Measurements from ENCODE around the gene ZMYM5. TPM values are rescaled to one million over a fixed set of nuclear protein-coding genes. Genes with fewer than 3 reads are reported as not detected.
"Not testable (repeated sequence)": the region's sequence is repeated elsewhere in the genome, so short reads cannot be mapped to it uniquely, and the experiment has no call there.

Gene ZMYM5
- total RNA-seq, 1 experiment from 2014 or later = 10.3 TPM

DNA sequence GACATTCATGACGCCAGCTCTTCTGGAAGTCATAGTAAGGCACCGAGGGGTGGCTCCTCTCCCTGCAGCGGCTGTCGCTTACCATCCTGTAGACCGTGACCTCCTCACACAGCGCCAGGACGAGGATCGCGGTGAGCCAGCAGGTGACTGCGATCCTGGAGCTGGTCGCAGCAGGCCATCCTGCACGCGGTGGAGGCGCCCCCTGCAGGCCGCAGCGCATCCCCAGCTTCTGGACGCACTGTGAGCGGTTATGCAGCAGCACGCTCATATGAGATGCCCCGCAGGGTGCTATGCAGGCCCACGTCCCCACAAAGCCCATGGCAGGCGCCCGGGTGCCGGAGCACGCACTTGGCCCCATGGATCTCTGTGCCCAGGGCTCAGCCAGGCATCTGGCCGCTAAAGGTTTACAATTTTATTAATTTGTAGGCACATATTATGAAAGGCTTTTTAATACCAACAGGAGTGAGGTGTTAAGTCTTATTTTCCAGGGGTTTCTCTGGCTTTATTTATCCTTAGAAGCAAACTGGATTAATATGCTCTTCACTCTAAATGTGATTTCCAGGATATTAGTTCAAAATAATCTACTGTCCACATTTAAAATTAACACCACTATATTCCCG lies 45.1 kb downstream of the ZMYM5 start:
- no peaks in the 10 kb centered on the region for H3K9me3 ChIP-seq (ENCODE audit: insufficient read depth, low read depth)
- no peak overlapping the region for H3K4me3 ChIP-seq
- no peaks in the 10 kb centered on the region for H3K36me3 ChIP-seq (ENCODE audit: low read depth)
- no peaks in the 10 kb centered on the region for H3K9me2 ChIP-seq (ENCODE audit: insufficient read depth)
- no peak overlapping the region for H2AFZ ChIP-seq
- TF ChIP-seq, protein P1, sequence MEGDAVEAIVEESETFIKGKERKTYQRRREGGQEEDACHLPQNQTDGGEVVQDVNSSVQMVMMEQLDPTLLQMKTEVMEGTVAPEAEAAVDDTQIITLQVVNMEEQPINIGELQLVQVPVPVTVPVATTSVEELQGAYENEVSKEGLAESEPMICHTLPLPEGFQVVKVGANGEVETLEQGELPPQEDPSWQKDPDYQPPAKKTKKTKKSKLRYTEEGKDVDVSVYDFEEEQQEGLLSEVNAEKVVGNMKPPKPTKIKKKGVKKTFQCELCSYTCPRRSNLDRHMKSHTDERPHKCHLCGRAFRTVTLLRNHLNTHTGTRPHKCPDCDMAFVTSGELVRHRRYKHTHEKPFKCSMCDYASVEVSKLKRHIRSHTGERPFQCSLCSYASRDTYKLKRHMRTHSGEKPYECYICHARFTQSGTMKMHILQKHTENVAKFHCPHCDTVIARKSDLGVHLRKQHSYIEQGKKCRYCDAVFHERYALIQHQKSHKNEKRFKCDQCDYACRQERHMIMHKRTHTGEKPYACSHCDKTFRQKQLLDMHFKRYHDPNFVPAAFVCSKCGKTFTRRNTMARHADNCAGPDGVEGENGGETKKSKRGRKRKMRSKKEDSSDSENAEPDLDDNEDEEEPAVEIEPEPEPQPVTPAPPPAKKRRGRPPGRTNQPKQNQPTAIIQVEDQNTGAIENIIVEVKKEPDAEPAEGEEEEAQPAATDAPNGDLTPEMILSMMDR (conservative IDR thresholded peaks at IDR 0.05) = peak; percentile 52; the same call in 1 of the 2 replicates
- no peak for TF ChIP-seq EZH2 (IDR thresholded peaks at IDR 0.05; ENCODE audit: low read depth)
- H3F3A ChIP-seq (ENCODE audit: insufficient read depth, low read depth) = peaks cover 13% of the 10 kb centered on the region
- H3K27me3 ChIP-seq (ENCODE audit: insufficient read depth, low read depth) = no peaks in the 10 kb centered on the region
- POLR2A ChIA-PET (ENCODE audit: unreplicated experiment) = no interaction called here
- DNase-seq = no peak
- H3K4me1 ChIP-seq (replicated peaks; ENCODE audit: insufficient read depth) = no peaks in the 10 kb centered on the region
- H3K79me2 ChIP-seq (ENCODE audit: low read depth) = no peaks in the 10 kb centered on the region
- CTCF ChIA-PET = no interaction called here
- no peak overlapping the region for H3K27ac ChIP-seq
- intact Hi-C loops (cut with micrococcal nuclease; ENCODE audit: unreplicated experiment) = no loop called here
- BruUV-seq (replicated peaks) = no TSS peak
- H3K4me2 ChIP-seq = no peak overlapping the region
- H4K20me1 ChIP-seq (ENCODE audit: insufficient read depth) = no peaks in the 10 kb centered on the region

DNA sequence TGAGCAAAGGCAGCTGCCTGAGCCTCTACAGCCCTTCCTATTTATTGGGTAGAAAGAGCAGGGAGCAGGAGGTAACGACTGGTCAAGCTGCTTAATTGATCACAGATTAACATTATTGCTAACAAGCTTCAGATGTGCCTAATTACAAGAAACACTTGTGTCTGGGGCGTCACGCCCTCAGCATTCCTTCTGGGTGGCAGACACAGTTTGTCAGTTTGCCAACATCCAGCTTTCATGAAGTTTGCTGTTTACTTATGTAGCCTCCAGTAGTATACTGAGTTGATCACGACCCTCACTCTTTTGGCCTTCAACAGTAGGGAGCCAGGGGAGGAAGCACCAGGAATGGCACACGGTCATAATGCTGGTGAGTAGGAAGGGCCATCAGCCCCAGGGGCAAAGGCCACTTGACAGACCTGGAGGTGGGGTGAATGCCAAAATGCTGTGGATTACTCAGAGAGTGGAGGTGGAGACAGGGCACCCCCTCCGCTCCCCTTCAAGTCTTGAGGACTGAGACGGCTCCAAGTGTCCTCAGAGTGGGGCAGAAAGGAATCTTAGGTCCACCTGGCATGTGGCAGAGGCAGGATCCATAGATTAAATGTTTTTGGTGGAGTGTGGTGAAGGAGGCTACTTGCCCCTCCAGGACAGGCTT lies 45.8 kb downstream of the ZMYM5 start:
- Histone ChIP-seq H2AFZ (no peak overlapping the region), H3K4me1 (replicated peaks; ENCODE audit: insufficient read depth) (no peaks in the 10 kb centered on the region), H3F3A (ENCODE audit: insufficient read depth, low read depth) (peaks cover 17% of the 10 kb centered on the region), H3K4me2 (no peak overlapping the region), H3K79me2 (ENCODE audit: low read depth) (no peaks in the 10 kb centered on the region), H3K9me3 (ENCODE audit: insufficient read depth, low read depth) (no peaks in the 10 kb centered on the region), H4K20me1 (ENCODE audit: insufficient read depth) (no peaks in the 10 kb centered on the region), H3K36me3 (ENCODE audit: low read depth) (no peaks in the 10 kb centered on the region), H3K4me3 (no peak overlapping the region), H3K9me2 (ENCODE audit: insufficient read depth) (no peaks in the 10 kb centered on the region), H3K27me3 (ENCODE audit: insufficient read depth, low read depth) (no peaks in the 10 kb centered on the region), H3K27ac (no peak overlapping the region)
- ChIA-PET POLR2A (ENCODE audit: unreplicated experiment) (no interaction called here), CTCF (interaction anchor here (0.7 kb wide), 1 partner anchor 231 kb away, joined by 8 read pairs; no protein-coding TSS in a partner anchor)
- BruUV-seq (replicated peaks) = no TSS peak
- no peak for DNase-seq
- intact Hi-C loops (cut with micrococcal nuclease; ENCODE audit: unreplicated experiment) = no loop called here
- TF ChIP-seq, protein P1 (conservative IDR thresholded peaks at IDR 0.05) = no peak
- TF ChIP-seq EZH2 (IDR thresholded peaks at IDR 0.05; ENCODE audit: low read depth) = no peak

DNA sequence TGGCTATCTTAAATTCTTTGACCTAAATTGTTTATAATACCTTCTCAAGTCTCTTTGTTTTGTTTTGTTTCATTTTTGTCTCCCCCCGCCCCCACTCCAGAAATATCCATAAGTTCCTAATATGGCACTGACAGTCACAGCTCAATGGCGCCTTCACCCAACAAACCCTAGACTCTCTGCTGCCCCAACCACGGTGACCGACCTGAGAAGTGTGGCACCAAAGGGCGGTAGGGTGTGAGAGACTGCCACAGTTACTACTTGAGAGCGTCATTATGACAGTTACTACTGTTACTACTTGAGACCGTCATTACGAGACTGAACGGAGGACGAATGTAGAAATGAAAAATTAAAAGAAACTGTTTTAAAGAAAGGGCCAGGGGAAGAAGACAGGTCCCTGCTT lies 46.3 kb downstream of the ZMYM5 start:
- Histone ChIP-seq H3K4me3 (no peak overlapping the region), H3K9me3 (ENCODE audit: insufficient read depth, low read depth) (no peaks in the 10 kb centered on the region), H4K20me1 (ENCODE audit: insufficient read depth) (no peaks in the 10 kb centered on the region), H3K79me2 (ENCODE audit: low read depth) (no peaks in the 10 kb centered on the region), H3F3A (ENCODE audit: insufficient read depth, low read depth) (peaks cover 17% of the 10 kb centered on the region), H3K36me3 (ENCODE audit: low read depth) (no peaks in the 10 kb centered on the region), H3K4me1 (replicated peaks; ENCODE audit: insufficient read depth) (no peaks in the 10 kb centered on the region), H2AFZ (no peak overlapping the region), H3K27ac (no peak overlapping the region), H3K4me2 (no peak overlapping the region), H3K27me3 (ENCODE audit: insufficient read depth, low read depth) (no peaks in the 10 kb centered on the region), H3K9me2 (ENCODE audit: insufficient read depth) (no peaks in the 10 kb centered on the region)
- CTCF ChIA-PET = interaction anchor here (0.7 kb wide), 1 partner anchor 232 kb away, joined by 8 read pairs; no protein-coding TSS in a partner anchor
- intact Hi-C loops (cut with micrococcal nuclease; ENCODE audit: unreplicated experiment) = no loop called here
- POLR2A ChIA-PET (ENCODE audit: unreplicated experiment) = no interaction called here
- BruUV-seq (replicated peaks) = no TSS peak
- no peak for DNase-seq
- TF ChIP-seq EZH2 (IDR thresholded peaks at IDR 0.05; ENCODE audit: low read depth) = no peak
- TF ChIP-seq, protein P1 (conservative IDR thresholded peaks at IDR 0.05) = no peak

DNA sequence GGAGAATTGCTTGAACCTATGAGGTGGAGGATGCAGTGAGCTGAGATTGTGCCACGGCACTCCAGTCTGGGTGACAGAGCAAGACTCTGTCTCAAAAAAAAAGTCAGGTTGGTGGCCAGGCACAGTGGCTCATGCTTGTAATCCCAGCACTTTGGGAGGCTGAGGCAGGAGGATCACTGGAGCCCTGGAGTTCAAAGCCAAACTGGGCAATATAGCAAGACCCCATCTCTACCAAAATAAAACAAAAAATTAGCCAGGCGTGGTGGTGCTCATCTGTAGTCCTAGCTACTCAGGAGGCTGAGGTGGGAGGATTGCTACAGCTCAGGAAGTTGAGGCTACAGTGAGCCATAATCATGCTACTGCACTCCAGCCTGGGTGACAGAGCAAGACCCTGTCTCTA lies 47.6 kb downstream of the ZMYM5 start:
- H2AFZ ChIP-seq; H3K9me2 ChIP-seq (ENCODE audit: insufficient read depth); H3K4me2 ChIP-seq; H3K79me2 ChIP-seq (ENCODE audit: low read depth); POLR2A ChIA-PET (ENCODE audit: unreplicated experiment); H3K27me3 ChIP-seq (ENCODE audit: insufficient read depth, low read depth); H3K9me3 ChIP-seq (ENCODE audit: insufficient read depth, low read depth); H3K27ac ChIP-seq; CTCF ChIA-PET; DNase-seq; H3K4me3 ChIP-seq; H3K4me1 ChIP-seq (replicated peaks; ENCODE audit: insufficient read depth); H4K20me1 ChIP-seq (ENCODE audit: insufficient read depth); BruUV-seq (replicated peaks); intact Hi-C loops (cut with micrococcal nuclease; ENCODE audit: unreplicated experiment); H3K36me3 ChIP-seq (ENCODE audit: low read depth): not testable (repeated sequence)
- H3F3A ChIP-seq (ENCODE audit: insufficient read depth, low read depth) = peaks cover 17% of the 10 kb centered on the region
